GM12873 (cell line): Measurements from ENCODE around the gene GAN.

Experiments used
- TF ChIP-seq, protein P1 (sequence below): IDR thresholded peaks from 2 replicates; pipeline ENCODE4 v1.5.1; 2012; ENCODE audit warnings: low read depth, mild to moderate bottlenecking, moderate library complexity, low read length, control low read depth; ENCODE audit not compliant: insufficient read depth; ENCODE audit errors: missing control alignments

GAN gene

DNA sequence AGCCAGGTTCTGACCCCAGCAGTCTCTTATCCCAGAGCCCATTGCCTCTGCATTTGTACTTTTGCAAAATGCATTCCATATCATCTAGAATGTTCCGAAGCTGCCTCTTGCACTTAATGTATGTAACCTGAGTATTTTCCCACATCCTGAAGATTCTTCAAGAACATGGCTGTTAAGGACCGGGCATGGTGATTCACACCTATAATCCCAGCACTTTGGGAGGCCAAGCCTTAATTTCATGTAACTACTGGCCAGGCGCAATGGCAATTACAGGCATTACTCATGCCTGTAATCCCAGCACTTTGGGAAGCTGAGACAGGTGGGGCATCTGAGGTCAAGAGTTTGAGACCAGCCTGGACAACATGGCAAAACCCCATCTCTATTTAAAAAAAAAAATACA, 31.7 kb upstream of the GAN start:
- TF ChIP-seq, protein P1, sequence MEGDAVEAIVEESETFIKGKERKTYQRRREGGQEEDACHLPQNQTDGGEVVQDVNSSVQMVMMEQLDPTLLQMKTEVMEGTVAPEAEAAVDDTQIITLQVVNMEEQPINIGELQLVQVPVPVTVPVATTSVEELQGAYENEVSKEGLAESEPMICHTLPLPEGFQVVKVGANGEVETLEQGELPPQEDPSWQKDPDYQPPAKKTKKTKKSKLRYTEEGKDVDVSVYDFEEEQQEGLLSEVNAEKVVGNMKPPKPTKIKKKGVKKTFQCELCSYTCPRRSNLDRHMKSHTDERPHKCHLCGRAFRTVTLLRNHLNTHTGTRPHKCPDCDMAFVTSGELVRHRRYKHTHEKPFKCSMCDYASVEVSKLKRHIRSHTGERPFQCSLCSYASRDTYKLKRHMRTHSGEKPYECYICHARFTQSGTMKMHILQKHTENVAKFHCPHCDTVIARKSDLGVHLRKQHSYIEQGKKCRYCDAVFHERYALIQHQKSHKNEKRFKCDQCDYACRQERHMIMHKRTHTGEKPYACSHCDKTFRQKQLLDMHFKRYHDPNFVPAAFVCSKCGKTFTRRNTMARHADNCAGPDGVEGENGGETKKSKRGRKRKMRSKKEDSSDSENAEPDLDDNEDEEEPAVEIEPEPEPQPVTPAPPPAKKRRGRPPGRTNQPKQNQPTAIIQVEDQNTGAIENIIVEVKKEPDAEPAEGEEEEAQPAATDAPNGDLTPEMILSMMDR, result no peak

DNA sequence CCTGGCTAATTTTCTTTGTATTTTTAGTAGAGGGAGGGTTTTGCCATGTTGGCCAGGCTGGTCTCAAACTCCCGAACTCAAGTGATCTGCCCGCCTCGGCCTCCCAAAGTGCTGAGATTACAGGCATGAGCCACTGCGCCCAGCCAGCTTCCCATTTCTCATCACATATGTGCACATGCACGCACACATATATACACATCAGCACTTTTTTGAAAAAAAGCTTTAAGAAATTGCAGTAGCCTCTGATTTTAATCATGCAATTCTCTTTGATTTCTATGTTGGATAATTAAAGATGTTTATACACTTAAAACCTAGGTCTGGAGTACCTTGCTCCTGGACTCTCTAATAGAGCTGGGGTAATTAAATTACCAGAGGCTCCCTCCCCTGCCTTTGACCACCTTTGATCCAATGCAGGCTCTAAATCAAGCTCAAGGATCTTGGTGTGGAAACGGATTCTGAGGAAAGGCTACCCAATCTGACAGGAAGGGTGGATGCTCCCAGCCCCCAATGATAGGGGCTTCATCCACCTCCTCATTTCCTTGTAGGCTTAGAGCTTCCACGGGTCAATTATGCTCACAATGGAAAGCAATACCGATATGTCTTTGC, 29.7 kb upstream of the GAN start:
- TF ChIP-seq, protein P1, result no peak

DNA sequence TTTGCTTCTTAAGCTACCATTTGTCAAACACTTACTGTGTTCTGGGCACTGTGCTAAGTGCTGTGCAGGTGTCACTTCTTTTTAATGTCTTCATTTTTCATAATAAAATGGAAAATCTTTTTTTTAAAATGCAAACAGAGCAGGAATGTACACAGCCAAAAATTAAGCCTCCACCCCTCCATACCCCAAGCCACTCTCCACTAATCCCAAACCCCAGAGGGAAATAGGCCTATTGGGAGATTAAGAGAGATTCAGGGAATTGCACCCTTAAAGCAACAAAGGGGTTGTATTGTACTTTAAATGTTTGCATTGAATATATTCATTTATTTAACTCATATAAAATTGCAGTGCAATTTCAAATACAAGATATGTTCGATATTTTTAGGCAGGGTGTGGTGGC, 28.6 kb upstream of the GAN start:
- TF ChIP-seq, protein P1, result no peak

DNA sequence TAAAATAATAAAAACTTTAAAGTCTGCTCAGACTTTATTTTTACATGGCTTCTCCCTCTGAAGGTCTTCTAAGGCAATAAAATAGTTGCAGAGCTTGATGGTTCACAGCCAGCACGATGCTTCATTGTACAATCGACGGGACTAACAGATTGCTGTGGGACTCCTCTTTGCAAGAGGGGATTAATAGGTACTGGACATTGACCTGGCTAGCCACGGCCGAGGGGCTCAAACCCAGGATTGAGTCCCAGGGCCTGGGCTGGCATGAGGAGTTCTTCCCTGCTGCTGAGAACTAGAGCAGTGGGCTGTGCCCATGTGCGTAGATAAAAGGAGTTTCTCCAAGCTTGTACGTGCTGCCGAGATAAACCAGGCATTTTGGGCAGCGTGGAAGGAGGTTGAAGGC, 23.6 kb upstream of the GAN start:
- TF ChIP-seq, protein P1, result no peak

DNA sequence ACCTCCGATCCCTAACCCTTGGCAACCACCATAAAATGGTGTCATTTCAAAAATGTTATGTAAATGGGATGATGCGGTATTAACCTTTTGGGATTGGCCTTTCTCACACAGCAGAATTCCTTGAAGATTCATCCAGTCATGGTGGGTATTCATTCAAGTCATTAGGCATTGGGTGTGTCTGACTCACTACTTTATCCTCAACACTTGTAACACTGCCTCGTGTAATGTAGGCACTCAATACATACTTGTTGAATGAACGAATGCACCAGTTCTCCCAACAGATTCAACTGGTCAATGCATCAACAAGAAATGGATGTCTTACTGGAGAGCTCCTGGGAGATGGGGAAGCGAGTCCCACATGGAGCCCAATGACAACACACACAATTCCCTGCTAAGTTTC, 21.8 kb upstream of the GAN start:
- TF ChIP-seq, protein P1, result no peak

DNA sequence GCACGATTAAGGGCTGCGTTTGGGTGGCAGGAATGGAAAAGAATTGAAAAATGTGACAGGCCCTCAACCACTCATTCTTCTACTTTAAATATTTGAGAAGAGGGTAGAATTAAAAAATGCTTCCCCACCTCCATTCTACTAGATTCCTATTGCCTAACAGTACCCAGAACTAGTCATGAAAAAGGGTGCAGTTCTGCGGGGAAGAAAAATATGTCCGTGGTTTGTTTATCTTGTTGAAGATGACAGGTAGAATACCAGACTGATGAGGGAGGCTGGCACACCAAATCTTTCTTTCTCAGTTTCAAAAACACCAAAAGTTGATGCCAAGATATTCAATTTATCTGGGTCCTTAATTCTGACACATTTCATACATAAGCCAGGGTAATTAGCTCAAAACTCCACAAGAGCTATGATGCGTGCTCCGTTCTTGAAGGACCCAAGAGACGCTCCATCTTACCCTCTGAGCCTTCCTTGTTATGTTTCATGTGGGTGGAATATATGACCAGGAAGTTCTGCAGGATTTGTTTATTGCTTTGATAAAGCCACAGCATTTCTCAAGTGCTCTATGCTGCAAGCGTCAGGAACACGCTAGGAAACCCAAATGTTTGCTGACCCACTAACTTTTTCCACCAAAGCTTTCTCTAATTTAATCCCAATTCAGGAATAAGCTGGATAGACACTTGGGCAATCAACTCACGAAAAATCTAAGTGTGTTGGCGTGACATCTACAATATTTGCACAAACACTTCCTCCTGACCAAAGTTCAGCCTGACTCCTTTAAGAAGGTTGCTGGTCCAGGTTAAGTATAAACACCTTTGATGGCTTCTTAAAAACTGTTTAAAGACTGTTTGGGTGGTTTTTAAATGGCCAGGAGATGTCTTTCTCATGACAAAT, 20.6 kb upstream of the GAN start:
- TF ChIP-seq, protein P1, result no peak

DNA sequence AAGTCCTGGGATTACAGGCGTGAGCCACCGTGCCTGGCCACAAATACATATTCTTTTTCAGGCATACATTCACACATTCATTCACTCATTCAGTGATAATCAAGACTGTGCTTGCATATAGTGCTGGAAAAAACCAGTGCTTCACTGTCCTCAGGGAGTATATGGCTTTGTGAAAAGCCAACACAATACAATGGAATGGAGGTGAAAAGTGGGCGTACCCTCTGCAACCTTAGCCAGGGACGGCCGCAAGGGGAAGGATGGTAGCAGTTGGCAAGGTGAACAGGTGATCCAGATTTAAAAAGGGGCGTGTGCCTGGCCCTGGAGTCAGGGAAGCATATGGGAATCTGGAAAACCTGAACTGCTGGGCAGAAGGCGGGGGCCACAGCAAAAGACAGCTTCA, 18.1 kb upstream of the GAN start:
- TF ChIP-seq, protein P1, result no peak
